ENCODE data around the gene PYM1.
"Not testable (repeated sequence)": the region's sequence is repeated elsewhere in the genome, so short reads cannot be mapped to it uniquely, and the experiment has no call there.

The PYM1 gene

DNA sequence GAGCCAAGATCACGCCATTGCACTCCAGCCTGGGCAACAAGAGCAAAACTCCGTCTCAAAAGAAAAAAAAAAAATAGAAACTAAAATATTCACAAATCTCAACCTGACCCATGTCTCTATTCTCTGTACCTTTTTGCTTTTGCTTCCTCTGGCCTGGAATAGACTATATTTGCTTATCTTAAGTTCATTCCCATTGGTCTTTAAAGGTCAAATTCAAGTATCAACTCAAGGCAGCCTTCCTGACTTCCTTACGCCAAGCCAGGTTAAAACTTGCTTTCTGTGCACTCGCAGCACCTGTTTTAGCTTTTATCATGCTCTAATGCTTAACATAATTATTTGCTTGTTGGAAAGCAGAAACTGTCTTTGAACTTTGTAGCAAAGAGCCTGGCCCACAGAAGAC lies 14.8 kb downstream of the PYM1 start:
- no peak for DNase-seq (ENCODE audit: low read depth, low spot score)

DNA sequence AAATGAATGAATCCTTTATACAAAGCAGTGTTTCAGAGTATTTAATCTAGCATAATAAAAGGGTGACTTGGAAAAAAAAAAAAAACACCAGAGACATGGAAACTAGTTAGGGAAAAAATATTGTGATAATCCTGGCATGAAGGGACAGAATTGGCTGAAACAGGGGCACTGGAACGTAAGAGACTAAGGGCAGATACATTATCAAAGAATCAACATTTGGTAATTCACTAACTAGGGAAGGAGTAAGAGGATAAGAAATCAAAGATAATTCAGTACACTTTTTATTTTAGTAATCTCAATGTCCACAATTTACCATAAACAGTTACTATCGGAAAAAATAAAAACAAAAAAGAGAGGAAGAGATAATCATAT lies 18.2 kb downstream of the PYM1 start:
- DNase-seq (ENCODE audit: low read depth, low spot score): no peak

DNA sequence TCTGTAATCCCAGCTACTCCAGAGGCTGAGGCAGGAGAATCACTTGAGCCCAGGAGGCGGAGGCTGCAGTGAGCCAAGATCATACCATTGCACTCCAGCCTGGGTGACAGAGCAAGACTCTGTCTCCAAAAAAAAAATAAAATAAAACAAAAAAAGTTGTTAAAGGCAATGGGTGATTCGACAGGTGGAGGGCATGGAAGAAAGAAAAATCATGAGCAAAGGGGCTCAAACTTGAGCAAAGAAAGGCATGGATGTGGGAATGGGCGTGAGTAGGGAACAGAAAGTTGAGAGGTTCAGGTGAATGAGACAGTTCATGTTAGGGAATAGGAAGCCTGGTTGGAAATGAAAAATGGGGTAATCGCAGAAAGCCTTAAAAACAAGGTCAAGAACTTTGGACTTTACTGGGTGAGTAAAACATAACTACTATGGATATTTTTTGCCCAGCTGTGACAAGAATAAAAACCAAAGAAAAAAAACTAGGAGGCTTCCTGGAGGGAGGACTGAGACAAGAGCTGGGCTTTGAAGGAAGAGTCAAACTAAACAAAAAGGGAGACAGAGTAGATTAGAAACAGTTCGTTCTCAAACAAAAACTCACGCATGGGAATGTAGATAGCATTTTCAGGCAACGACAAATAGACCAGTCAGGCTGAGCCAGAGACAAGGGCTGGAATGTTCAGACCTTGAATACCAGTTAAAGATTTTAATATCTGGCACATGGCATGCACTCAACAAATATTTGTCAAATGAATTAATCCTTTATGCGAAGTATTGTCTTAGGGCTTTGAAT lies 18.8 kb downstream of the PYM1 start:
- DNase-seq (ENCODE audit: low read depth, low spot score): no peak

DNA sequence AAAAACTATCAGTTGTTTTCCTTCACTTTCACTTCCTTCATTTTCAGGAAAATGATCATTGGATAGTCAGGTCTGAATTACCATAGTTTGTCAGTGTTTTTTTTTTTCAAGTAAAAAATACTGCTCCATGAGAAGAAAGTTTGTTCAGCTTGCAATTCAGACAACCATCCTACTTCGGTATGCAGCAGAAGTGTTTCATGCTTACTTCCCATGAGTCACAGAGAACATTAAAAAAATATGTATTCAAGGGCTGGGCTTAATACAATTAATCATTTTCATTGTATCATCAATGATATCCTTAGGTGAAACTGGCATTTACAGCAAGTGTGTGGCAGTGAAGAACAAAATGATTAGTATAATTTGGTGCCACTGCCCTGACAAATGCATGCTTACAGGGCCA lies 21.6 kb downstream of the PYM1 start:
- no peak for DNase-seq (ENCODE audit: low read depth, low spot score)

DNA sequence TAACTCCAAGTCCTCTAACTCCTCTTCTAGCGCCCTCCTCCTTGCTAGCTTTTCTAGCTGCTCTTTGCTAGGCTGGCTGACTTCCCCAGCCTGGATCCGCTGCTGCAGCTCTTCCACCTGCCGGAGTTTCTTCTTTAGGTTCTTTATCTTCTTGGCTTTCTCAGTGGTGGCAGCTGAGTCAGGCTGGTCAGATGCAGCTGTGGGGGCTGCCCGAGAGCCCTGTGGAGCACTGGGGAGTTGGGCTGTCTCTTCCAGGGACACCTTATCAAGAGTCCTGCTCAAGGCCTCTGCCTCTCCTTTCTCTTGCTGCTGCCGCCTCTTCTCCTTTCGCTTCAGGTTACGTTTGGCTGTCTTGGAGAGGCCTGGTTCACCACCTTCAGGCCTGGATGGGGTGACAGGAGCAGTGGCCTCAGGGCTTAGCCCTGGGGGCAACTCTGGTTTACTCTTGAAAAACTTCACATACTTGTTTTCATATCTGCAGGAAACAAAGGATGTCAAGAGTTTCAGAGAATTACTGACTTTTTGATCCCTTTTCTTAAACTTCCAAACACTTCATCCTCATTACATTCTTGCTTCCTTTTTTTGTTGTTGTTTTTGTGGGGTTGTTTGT lies 25.7 kb downstream of the PYM1 start:
- DNase-seq (ENCODE audit: low read depth, low spot score): no peak

DNA sequence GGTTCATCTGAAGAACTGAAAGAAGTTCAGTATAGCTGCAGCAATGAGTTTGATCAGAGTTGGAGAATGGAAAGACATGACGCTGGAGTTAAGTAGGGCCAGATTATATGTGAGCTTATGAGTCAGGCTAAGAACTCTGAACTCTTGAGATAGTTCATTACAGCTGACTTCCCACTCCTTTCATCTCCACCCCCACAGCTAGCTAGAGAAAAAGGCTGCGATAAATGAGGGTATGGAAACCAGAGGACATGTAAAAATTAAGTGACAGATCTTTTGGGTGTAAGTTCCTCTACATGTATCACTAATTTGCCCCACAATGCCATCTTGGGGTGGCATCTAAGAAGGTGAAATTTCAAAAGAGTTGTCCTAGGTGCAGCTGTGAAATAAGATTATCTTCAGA lies 28.6 kb downstream of the PYM1 start:
- no peak for DNase-seq (ENCODE audit: low read depth, low spot score)

DNA sequence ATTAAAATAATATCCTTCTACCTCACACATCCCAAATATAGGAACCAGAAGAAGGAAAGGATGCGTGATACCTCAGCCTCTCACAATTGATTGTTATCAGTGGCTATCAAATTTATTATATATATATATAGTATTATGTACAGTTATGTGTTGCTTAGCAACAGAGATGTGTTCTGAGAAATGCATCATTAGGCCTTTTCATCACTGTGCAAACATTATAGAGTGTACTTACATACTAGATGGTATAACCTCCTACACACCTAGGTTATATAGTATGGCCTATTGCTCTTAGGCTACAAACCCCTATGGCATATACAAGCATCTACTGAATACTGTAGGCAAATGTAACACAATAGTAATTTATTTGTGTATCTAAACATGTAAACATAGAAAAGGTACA lies 34.0 kb downstream of the PYM1 start:
- no peak for DNase-seq (ENCODE audit: low read depth, low spot score)

GRCh38 chr12:55891310-55891709 lies 36.4 kb downstream of the PYM1 start:
- no peak for DNase-seq (ENCODE audit: low read depth, low spot score)

GRCh38 chr12:55885113-55885512 lies 42.6 kb downstream of the PYM1 start:
- DNase-seq (ENCODE audit: low read depth, low spot score): no peak

GRCh38 chr12:55877824-55878223 lies 49.9 kb downstream of the PYM1 start:
- no peak for DNase-seq (ENCODE audit: low read depth, low spot score)

GRCh38 chr12:55875704-55876467 lies 51.8 kb downstream of the PYM1 start:
- no peak for DNase-seq (ENCODE audit: low read depth, low spot score)

DNA sequence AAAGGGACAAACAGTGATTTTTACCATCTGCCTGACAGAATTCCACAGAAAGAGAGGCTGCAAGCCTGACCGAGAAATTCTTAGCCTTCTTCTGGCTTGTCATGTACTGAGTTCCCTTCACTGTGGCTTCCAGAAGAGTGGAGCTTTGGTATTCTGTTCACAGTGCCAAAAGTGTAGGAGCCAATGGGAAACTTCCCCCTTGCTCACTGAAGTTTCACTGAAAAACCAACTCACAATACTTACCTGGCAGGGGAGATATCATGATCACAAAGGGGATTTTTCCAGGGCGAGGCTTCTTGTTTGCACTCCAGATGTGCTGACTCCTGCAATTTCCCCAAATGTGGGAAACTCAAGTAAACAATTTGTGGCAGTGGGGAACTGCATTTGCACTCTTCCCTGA lies 53.3 kb downstream of the PYM1 start:
- no peak for DNase-seq (ENCODE audit: low read depth, low spot score)

- not testable (repeated sequence) for DNase-seq (ENCODE audit: low read depth, low spot score)
Observed at GRCh38 chr12:55866454-55867004, 61.2 kb downstream of the PYM1 start.

DNA sequence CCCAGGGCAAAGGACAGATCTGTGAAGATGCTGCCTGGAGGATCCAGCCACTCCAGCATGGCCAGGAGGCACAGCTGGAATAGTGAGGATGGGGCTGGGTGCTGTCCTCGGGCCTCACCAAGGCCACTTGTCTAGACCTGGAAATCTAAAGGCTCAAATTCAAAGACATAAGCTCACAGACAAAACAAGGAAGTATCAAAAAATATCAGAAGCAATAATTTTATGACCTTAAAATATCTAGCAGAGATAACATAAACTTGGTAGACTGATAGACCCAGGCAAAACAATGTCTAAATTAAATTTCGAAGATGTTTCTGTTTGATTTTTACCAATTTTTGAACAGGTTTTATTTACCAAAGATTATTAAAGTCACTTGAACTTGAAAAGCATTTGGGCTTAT lies 62.4 kb downstream of the PYM1 start:
- DNase-seq (ENCODE audit: low read depth, low spot score): no peak

DNA sequence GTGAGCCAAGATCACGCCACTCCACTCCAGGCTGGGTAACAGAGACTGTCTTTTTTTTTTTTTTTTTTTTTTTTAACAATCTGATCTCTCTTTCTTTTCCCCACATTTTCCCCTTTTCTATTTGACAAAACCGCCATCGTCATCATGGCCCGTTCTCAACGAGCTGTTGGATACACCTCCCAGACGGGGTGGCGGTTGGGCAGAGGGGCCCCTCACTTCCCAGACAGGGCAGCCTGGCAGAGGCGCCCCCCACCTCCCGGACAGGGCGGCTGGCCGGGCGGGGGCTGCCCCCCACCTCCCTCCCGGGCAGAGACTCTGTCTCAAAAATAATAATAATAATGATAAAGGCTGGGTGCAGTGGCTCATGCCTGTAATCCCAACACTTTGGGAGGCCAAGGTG lies 64.8 kb downstream of the PYM1 start:
- DNase-seq (ENCODE audit: low read depth, low spot score): not testable (repeated sequence)

- no peak for DNase-seq (ENCODE audit: low read depth, low spot score)
Observed at GRCh38 chr12:55862286-55862685, 65.4 kb downstream of the PYM1 start.

DNA sequence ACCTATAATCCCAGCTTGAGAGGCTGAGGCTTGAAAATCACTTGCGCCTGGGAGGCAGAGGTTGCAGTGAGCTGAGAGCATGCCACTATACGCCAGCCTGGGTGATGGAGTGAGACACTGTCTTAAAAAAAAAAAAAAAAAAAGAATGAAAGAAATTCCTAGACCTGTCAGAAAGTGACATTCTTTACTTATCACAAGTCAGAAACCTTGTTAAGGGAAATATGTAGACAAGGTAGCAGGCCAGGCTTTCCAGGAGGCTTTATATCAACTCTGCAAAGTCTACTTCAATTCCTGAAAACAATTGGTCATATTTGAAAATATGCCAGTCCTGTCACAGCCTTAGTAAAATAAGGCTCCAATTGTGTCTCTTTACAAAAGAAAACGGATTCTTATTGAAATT lies 65.8 kb downstream of the PYM1 start:
- DNase-seq (ENCODE audit: low read depth, low spot score): no peak

GRCh38 chr12:55861396-55861795 lies 66.3 kb downstream of the PYM1 start:
- no peak for DNase-seq (ENCODE audit: low read depth, low spot score)

- no peak for DNase-seq (ENCODE audit: low read depth, low spot score)
Observed at GRCh38 chr12:55852740-55853139, 75.0 kb downstream of the PYM1 start.

Data from activated CD4-positive, CD25-positive, alpha-beta regulatory T cell treated with anti-CD3 and anti-CD28 coated beads, Interleukin-2, amount 50 U/mL, for 16 hours (primary cell).